IMR-90 (cell line): Measurements from ENCODE around the gene NGEF.

Experiments used
- CTCF ChIP-seq: conservative IDR thresholded peaks from 2 replicates; pipeline ENCODE4 v1.5.1; 2012; ENCODE audit warnings: mild to moderate bottlenecking, low read depth, low read length, improper control_type of control experiment
- FOS ChIP-seq: fragments of 150-350 bp; IDR thresholded peaks from 2 replicates; pipeline ENCODE4 v1.6.1; 2016; ENCODE audit warnings: low read depth, low read length
- MAFK ChIP-seq: IDR thresholded peaks from 2 replicates; pipeline ENCODE4 v1.6.1; 2012; ENCODE audit warnings: low read depth, low read length, improper control_type of control experiment
- POLR2A ChIP-seq: IDR thresholded peaks from 2 replicates; pipeline ENCODE4 v1.6.1; 2012; ENCODE audit warnings: mild to moderate bottlenecking, low read depth, low read length

DNA sequence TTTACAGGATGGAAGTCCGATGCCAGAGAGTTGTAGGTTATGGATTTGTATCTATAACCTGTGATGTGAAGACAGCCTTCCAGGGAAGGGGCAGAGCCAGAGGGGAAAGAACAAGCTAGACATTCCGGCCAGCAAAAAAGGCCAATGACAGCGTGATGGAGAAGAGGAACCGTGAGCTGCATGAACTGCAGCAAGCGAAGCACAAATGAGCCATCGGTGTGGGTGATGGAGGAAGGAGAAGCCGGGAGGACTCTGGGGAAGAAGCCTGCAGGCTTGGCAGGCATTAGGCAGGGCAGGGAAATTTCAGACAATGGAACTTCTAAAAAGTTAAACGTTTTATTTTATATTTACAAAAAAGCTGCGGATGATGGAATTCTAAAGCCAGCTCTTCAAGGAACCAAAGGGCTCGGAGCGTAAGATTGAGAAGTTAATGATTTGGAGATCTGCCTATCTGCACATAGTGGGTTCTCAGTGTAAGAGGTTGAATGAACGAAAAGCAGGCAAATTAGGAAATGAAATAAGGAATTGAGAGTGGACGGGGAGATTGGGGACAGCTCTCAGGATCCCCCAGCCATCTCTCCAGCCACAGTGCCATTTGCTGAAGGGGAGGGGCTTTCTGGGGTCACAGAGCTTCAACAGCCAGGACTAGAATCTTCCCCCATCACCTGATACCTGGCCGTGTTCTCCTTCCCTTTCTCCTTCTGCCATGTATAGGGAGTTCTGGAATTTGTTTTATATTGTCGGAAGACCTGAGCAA lies 28.4 kb downstream of the NGEF start:
- TF ChIP-seq CTCF (no peak), MAFK (no peak), FOS (no peak), POLR2A (no peak)
